ENCODE data around the gene PALD1.
"Not testable (repeated sequence)": the region's sequence is repeated elsewhere in the genome, so short reads cannot be mapped to it uniquely, and the experiment has no call there.

PALD1 gene

GRCh38 chr10:70614364-70614763, 135.8 kb downstream of the PALD1 start:
- not testable (repeated sequence) for DNase-seq (ENCODE audit: low spot score)

GRCh38 chr10:70615211-70615610, 136.6 kb downstream of the PALD1 start:
- DNase-seq (ENCODE audit: low spot score) = no peak

- no peak for DNase-seq (ENCODE audit: low spot score)
Observed at GRCh38 chr10:70615784-70616522, 137.4 kb downstream of the PALD1 start.

- DNase-seq (ENCODE audit: low spot score) = no peak
Observed at GRCh38 chr10:70616761-70617160, 138.2 kb downstream of the PALD1 start.

Measured in left forelimb (tissue), 1 donor.